Measurements from ENCODE around the gene FAM229B. TPM values are rescaled to one million over a fixed set of nuclear protein-coding genes. Genes with fewer than 3 reads are reported as not detected.

FAM229B gene
- total and polyA plus RNA-seq, 2 of the 8 experiments (the other 6 are each of a cell fraction or from before 2014, with no cell fraction given), result 10.0 to 10.4 TPM

DNA sequence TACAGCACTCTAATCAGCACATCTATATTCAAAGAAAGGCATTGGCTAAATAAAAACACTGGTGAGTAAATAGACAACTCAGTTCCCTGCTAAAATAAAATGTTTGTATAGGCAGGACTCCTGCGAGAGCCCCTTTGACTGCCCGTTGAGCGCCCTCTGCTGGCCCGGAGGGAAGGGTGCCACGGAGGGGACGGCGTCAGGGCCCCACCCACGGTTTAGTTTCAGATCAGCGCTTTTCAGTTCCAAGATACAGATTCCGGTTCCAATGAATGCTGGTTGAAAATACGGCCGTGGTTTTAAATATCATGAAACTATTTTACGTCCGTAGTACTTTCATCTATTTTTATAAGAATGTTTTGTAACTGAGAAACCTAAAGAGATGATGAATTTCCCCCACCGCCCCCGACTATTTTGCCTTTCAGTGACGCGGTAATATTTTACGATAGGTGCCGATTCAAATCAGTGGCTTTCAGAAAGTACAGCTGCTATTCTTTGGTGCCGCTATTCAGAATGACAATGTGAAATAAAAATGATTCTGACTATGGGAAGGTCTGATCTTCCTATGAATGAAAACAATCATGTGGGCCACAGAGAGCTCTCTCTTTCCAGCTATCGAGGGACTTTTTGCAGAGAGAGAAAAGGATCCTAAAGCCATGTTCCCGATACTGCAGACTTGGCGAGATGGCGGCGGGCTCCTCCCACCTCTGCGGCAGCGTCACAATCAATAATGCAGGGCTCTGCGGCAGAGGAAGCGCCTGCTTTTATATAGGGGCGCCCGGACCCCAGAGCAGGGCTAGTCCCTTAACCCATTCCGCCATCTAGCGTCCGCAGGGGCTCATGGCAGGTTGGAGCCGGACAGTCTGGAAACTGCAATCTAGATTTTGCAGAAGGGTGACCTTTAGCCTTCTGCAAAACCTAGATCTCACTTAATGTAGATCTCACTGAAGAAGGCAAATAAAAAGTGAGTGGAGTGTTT, 44.1 kb upstream of the FAM229B start (continued):
- TF ChIP-seq RAD21 (IDR thresholded peaks at IDR 0.05 in 1 of 2, conservative IDR thresholded peaks at IDR 0.05 in 1 of 2; ENCODE audit: low read depth in 2 of 2, low read length in 2 of 2) (peak; percentile 98 to 99), ASH2L (IDR thresholded peaks at IDR 0.05; ENCODE audit: low read length) (peak; percentile 90), E2F6 (IDR thresholded peaks at IDR 0.05) (no peak), SP4 (IDR thresholded peaks at IDR 0.05; ENCODE audit: low read length) (peak; percentile 83; the same call in 1 of the 2 replicates), SP1 (IDR thresholded peaks at IDR 0.05; ENCODE audit: low read depth, low read length) (0 out of 2 replicates have a peak, but pooled peaks have one; percentile 34), EZH2 (IDR thresholded peaks at IDR 0.05; ENCODE audit: low read depth, low read length, severe bottlenecking) (no peak), HDAC6 (IDR thresholded peaks at IDR 0.05; ENCODE audit: low read depth, low read length) (no peak), TEAD4 (IDR thresholded peaks at IDR 0.05; ENCODE audit: low read depth, low read length) (no peak), GABPA (IDR thresholded peaks at IDR 0.05; ENCODE audit: borderline replicate concordance, insufficient read depth, low read length) (no peak), PHF8 (conservative IDR thresholded peaks at IDR 0.05; ENCODE audit: low read depth, low read length) (no peak; the same call in none of the 2 replicates), POLR2A (IDR thresholded peaks at IDR 0.05; ENCODE audit: control extremely low read depth in 1 of 2, low read depth in 2 of 2, low read length in 2 of 2) (peak; percentile 30 to 82)
- TF ChIP-seq, protein P1, sequence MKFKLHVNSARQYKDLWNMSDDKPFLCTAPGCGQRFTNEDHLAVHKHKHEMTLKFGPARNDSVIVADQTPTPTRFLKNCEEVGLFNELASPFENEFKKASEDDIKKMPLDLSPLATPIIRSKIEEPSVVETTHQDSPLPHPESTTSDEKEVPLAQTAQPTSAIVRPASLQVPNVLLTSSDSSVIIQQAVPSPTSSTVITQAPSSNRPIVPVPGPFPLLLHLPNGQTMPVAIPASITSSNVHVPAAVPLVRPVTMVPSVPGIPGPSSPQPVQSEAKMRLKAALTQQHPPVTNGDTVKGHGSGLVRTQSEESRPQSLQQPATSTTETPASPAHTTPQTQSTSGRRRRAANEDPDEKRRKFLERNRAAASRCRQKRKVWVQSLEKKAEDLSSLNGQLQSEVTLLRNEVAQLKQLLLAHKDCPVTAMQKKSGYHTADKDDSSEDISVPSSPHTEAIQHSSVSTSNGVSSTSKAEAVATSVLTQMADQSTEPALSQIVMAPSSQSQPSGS (IDR thresholded peaks at IDR 0.05; ENCODE audit: low read length), result peak; percentile 78

Data from H1 (cell line).